MCF 10A (cell line): ENCODE data around the gene MARCHF5. TPM values are rescaled to one million over a fixed set of nuclear protein-coding genes. Genes with fewer than 3 reads are reported as not detected.
"Not testable (repeated sequence)": the region's sequence is repeated elsewhere in the genome, so short reads cannot be mapped to it uniquely, and the experiment has no call there.

Experiments used
- BruUV-seq: library from RNA; stranded (reverse); fragments of 400-500 nt; replicated peaks from 2 replicates; lab custom pipeline; 2021; lab: Mats Ljungman, UMichigan
- CTCF ChIA-PET: fragments of 300-600 bp; sonication (Branson Sonifier 250); formaldehyde crosslinking; extraction: SDS; loops from one replicate; lab custom pipeline; 2021; ENCODE audit warnings: antibody characterized with exemption, inconsistent platforms; lab: Yijun Ruan, JAX
- POLR2A ChIA-PET: fragments of 300-600, 350-650 bp; sonication (Branson Sonifier 250); formaldehyde crosslinking; extraction: SDS; loops from one replicate; lab custom pipeline; 2020; ENCODE audit warnings: antibody characterized with exemption, inconsistent platforms; lab: Yijun Ruan, JAX
- DNase-seq: peaks from one replicate; pipeline ENCODE4 v3.0.0-alpha.2; 2018; ENCODE audit not compliant: unreplicated experiment
- H3K27ac Mint-ChIP-seq: one replicate; pipeline ENCODE4 v1.8.0; 2022; ENCODE audit warnings: mild to moderate bottlenecking, low read depth, mixed read lengths; ENCODE audit not compliant: unreplicated experiment
- H3K27me3 Mint-ChIP-seq: one replicate; pipeline ENCODE4 v1.8.0; 2022; ENCODE audit warnings: mixed read lengths; ENCODE audit not compliant: insufficient read depth, unreplicated experiment
- H3K36me3 Mint-ChIP-seq: one replicate; pipeline ENCODE4 v1.8.0; 2022; ENCODE audit warnings: mild to moderate bottlenecking, moderate library complexity, mixed read lengths; ENCODE audit not compliant: insufficient read depth, unreplicated experiment
- H3K4me1 Mint-ChIP-seq: one replicate; pipeline ENCODE4 v1.8.0; 2022; ENCODE audit warnings: mixed read lengths; ENCODE audit not compliant: insufficient read depth, unreplicated experiment
- H3K4me3 Mint-ChIP-seq: one replicate; pipeline ENCODE4 v1.8.0; 2022; ENCODE audit warnings: mild to moderate bottlenecking, moderate library complexity, mixed read lengths; ENCODE audit not compliant: unreplicated experiment
- H3K9me3 Mint-ChIP-seq: one replicate; pipeline ENCODE4 v1.8.0; 2022; ENCODE audit warnings: mixed read lengths; ENCODE audit not compliant: unreplicated experiment
- CTCF ChIP-seq: fragments of 200-600 bp; IDR thresholded peaks from one replicate; pipeline ENCODE4 v1.8.0; 2022; ENCODE audit warnings: antibody characterized with exemption, mild to moderate bottlenecking; ENCODE audit not compliant: unreplicated experiment
- intact Hi-C: fragments of 100-400 bp; cut with micrococcal nuclease; formaldehyde crosslinking; loops from 2 replicates; pipeline ENCODE4 v1.14.1; 2022
- total RNA-seq: library from RNA; stranded (reverse); gene quantifications from 2 replicates; pipeline ENCODE4 v1.2.3, GENCODE V29; 2022

MARCHF5 gene
- total RNA-seq, 1 experiment from 2014 or later, result 52.1 TPM

- H3K9me3 Mint-ChIP-seq, result peaks cover 9% of the 10 kb centered on the region
- no peak overlapping the region for H3K27ac Mint-ChIP-seq
- DNase-seq, result no peak
- H3K27me3 Mint-ChIP-seq, result peaks cover 3% of the 10 kb centered on the region
- ChIA-PET CTCF (interaction anchor here (0.7 kb wide), 1 partner anchor 399 kb away, joined by 3 read pairs; no protein-coding TSS in a partner anchor), POLR2A (no interaction called here)
- no peaks in the 10 kb centered on the region for H3K36me3 Mint-ChIP-seq
- H3K4me3 Mint-ChIP-seq, result no peak overlapping the region
- H3K4me1 Mint-ChIP-seq, result no peaks in the 10 kb centered on the region
- intact Hi-C loops, result no loop called here
- BruUV-seq, result no TSS peak
- TF ChIP-seq CTCF, result no peak
These were observed 104.3 kb downstream of the MARCHF5 start for GRCh38 chr10:92395271-92395670.

GRCh38 chr10:92402234-92402633, 111.3 kb downstream of the MARCHF5 start:
- H3K36me3 Mint-ChIP-seq, H3K4me3 Mint-ChIP-seq, H3K4me1 Mint-ChIP-seq, H3K27ac Mint-ChIP-seq, H3K27me3 Mint-ChIP-seq, POLR2A ChIA-PET, intact Hi-C loops, DNase-seq, H3K9me3 Mint-ChIP-seq, BruUV-seq: not testable (repeated sequence)
- CTCF ChIA-PET, result interaction anchor here (0.6 kb wide), 1 partner anchor 341 kb away, joined by 3 read pairs; no protein-coding TSS in a partner anchor

Other genes with a start within 250 kb of the MARCHF5 start
- gene CPEB3, start 89 bp upstream of the MARCHF5 start, total RNA-seq, result 2.8 and 4.2 TPM in 2 replicates